NCI-H2227 (cell line): Measurements from ENCODE around the gene FZR1.
A peak's percentile ranks its signal among the peaks of the same experiment; 100 is the strongest.
"Not testable (repeated sequence)": the region's sequence is repeated elsewhere in the genome, so short reads cannot be mapped to it uniquely, and the experiment has no call there.

ENCODE experiments used
- DNase-seq: peaks from one replicate; lab custom pipeline; 2025; ENCODE audit not compliant: unreplicated experiment; lab: John Stamatoyannopoulos, UW

The FZR1 gene

DNA sequence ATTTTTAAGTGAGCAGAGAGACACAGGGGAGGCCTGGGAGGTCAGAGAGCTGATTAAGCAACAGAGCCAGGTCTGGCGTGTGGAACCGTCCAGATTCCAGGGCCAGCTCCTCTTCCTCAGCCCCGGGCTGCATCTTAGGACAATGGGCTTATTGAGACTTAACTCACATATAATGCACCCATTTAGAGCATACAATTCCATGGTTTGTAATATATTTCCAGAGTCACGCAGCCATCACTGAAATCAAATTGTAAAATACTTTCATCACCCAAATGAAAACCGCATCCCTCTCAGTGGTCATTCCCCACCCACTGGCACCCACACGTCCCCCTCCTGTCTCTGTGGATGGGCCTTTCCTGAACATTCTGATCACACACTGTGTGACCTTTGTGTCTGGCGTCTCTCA is 64.5 kb downstream of the FZR1 start:
- no peak for DNase-seq

DNA sequence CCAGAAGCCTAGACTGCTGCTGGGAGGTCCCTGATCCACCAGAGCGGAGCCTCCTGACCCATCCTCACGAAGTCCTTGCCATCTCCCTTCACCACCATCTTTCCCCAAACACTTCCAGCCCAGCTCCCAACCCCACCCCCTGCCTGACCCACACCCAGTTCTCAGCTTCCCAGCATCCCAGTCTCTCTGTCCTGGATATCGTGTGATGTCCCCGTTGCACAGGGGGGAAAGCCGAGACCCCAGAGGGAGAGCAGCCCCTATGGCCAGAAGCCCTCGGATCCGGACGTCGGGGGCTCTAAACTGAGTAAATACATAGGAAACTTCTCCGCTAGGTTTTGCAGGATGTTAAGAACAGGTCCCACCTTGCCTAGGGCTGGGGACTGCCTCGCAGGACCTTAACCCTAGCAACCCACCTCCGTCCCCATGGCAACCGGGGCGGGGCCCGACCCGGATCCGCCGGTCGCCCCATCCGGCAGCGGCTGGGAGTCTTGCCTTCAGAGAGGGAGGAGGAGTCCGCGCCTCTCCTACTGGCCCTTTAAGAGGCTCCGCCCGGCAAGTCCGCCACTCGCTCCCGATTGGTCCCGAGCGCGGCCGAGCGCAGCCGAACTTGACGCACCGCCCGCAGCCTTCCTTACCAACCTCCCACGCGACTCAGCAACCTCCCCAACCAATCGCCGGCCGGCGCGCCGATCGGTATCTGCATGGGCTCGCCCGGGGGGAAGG is 66.2 kb downstream of the FZR1 start:
- DNase-seq, result peak; percentile 98

DNA sequence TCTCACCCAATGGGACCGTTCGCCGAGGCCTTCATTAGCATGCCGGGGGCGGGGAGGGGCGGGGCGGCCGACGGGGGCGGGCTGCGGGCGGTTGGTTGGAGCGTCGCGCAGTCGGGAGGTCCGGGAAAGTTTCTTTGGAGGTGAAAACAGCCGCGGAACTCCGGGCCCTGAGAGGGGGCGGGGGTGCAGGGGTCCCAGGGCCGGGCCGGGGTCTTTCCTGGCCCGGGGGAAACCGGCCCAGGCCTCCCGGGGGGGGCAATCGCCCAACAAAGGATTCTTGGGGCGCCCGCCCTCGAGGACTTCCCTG is 66.7 kb downstream of the FZR1 start, which contains the start of gene HMG20B:
Gene HMG20B, plus strand, starts transcription at position 90 of the 307 bp plus-strand sequence. CDS start 366 bp downstream, outside the sequence.
- DNase-seq, result no peak

DNA sequence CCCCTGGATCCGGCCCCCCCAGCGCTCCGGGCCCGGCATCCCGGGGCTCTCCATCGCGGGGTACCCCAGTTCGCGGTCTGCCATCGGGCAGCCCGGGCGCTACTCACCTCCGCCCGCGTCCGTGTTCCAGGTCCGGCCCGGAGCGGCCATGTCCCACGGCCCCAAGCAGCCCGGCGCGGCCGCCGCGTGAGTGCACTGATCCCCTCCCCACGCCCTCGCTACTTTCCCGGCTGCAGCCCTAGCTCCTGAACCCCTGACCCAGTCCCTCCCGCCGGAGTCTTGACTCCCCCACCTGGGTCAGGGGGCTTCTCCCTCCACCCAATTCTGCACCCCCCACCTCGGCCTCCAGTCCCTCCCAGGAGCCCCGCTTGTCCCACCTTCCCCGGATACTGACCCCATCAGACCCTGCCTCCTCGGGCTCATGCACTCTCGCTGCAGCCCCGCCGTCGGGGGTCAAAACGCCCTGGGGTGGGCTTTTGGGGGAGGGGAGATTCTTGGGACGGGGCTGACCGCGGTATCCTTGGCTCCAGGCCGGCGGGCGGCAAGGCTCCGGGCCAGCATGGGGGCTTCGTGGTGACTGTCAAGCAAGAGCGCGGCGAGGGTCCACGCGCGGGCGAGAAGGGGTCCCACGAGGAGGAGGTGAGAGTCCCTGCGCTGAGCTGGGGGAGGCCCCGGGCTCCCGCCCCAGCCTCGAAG is 67.2 kb downstream of the FZR1 start:
- DNase-seq, result peak; percentile 27

DNA sequence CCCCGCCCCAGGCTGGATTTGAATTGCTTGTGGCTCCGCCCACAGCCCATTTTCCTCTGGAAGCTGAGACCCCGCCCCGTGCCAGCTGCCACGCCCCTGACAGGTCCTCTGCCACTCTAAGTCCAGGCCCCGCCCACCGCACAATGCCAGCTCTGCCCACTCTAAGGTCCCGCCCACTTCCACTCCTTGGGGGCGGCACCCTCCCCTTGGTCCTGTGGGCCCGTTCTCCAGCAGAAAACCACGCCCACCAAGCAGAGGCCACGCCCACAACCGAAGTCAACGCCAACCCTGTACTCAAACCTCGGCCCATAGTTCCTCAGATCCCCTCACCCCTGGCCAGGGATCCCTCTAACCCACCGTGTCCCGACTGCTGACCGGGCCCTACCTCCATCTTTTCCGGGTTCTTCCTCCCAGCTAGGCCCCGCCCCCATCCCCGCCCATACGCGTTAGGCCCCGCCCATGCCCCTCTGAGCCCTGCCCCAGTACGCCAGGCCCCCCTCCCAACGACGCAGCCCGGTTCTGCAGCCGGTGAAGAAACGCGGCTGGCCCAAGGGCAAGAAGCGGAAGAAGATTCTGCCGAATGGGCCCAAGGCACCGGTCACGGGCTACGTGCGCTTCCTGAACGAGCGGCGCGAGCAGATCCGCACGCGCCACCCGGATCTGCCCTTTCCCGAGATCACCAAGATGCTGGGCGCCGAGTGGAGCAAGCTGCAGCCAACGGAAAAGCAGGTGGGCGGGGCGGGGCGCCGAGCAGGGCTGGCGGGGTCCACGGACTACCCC is 67.9 kb downstream of the FZR1 start:
- peak; percentile 87 for DNase-seq

DNA sequence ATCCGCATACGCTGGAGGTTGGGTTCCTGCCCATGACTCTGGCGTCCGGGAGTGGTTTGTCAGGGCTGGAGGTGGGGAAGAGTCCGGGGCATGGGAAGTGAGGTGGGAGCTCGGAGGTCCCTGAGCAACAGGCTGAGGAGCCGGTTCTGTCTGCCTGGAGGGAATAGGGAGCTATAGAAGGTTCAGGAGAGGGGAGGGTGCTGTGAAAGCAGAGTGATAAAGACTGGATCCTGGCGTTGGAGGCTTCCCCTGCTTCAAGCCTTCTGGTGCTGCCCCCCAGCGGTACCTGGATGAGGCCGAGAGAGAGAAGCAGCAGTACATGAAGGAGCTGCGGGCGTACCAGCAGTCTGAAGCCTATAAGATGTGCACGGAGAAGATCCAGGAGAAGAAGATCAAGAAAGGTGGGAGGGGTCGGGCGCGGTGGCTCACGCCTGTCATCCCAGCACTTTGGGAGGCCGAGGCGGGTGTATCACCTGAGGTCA is 69.2 kb downstream of the FZR1 start:
- DNase-seq, result no peak

DNA sequence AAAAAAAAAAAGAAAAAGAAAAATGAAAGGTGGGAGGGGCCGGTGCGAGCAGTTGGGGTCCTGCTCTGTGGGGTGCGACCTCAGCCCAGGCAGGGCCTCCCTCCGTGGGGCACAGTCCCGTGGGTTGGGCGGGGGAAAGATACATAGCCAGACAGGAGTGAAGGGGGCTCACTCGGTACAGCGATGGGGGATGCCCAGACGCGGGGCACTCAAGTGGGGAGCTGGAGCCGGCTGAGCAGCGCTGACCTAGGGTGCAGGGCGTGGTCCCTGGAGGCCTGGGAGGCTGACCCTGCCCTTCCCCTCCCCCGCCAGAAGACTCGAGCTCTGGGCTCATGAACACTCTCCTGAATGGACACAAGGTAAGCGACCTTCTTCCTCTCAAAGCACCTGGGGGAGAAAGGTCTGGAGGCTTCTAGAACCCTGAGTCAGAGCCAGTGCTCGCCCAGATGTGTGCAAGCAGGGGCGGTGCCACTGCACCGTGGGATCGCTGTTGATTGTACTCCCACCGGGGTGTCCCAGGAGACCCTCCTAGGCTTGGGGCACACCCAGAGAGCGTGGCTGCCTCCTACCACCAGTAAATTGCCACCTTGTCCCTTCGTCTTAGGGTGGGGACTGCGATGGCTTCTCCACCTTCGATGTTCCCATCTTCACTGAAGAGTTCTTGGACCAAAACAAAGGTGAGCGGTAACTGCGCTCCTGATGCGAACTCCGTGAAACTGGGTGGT is 70.0 kb downstream of the FZR1 start:
- DNase-seq, result no peak

DNA sequence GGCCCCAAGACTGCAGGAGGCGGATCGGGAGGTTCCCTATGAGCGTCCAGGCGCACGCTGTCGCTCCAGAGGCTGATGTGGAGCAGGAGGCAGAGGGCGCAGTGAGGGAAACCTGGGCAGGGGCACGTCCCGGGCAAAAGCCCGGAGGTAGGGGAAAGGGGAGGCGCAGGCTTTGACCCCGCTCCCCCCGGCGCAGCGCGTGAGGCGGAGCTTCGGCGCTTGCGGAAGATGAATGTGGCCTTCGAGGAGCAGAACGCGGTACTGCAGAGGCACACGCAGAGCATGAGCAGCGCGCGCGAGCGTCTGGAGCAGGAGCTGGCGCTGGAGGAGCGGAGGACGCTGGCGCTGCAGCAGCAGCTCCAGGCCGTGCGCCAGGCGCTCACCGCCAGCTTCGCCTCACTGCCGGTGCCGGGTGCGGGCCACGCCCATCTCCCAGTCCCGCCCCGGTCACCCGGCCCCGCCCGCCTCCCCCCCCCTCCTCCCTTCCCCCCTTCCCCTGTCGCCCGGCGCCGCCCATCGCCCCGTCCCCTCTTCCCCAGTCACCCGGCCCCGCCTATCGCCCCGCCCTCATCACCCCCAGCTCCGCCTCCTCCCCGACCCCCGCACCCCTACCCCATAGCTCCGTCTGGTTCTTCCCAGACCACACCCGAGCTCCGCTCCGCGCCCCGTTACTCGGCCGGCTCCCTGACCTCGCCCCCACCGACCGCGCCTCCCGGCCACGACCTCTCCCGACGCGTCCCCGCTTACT is 70.8 kb downstream of the FZR1 start:
- DNase-seq, result no peak

DNA sequence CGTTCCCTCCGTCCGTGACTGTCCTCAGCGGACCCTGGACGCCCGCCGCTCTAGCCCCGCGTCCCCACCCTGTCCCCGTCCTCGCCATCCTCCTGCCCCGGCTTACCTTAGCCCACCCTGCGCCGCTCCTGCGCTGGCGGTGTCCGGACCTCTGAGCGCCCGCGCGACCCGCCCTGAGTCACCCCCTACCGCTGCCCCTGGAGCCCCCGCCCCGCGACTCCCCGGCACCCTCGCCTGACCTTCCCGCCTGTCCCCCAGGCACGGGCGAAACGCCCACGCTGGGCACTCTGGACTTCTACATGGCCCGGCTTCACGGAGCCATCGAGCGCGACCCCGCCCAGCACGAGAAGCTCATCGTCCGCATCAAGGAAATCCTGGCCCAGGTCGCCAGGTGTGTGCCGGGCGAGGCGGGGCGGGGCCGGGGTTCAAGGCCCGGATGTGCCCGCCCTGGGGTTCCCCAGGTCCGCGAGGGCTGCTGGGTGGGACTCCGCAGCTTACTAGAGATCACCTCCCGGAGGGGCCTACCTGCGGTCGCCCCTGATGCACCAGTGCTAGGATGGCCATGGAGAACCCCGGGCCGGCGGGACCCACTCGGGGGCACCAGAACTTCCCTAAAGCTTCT is 71.7 kb downstream of the FZR1 start:
- no peak for DNase-seq

DNA sequence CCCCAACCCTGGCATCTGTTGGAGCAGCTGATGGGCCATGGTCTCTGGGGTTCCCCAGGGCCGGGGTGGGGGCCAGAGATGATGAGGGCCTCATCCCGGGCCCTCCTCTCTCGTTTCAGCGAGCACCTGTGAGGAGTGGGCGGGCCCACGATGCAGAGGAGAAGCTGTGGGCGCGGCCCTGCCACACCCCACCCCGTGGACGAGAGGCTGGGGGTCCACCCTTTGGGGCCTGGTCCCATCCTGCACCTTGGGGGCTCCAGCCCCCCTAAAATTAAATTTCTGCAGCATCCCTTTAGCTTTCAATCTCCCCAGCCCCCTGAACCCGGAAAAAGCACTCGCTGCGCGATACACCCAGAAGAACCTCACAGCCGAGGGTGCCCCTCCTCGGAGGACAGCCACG is 72.3 kb downstream of the FZR1 start:
- no peak for DNase-seq

DNA sequence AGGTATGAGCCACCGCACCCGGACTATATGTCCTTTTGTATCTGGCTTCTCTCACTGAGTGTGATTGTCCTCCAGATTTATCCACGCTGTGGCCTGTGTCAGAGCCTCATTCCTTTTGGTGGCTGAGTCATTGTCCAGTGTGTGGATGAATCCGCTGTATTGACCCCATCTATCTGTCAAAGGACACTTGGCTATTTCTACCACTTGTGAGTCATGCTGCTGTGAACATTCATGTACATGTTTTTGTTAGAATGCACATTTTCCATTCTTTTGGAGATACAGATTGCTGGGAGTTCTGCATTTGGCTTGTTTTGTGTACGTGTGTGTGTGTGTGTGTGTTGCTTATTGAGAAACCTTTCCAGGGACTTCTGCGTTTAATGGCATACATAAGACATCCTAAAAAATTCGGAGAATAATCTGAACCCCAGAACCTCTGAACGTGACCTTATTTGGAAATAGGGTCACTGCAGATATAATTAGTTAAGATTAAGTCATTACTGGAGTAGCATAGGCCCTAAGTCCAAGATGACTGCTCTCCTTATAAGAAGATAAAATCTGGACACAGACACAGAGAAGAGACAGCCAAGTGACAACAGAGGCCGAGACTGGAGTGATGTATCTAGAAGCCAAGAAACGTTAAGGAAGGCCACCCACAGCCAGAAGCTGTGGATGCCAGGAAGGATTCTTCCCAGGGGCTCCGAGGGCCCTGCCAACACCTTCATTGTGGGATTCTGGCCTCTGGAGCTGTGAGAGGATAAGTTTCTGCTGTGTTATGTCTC is 74.2 kb downstream of the FZR1 start:
- no peak for DNase-seq

DNA sequence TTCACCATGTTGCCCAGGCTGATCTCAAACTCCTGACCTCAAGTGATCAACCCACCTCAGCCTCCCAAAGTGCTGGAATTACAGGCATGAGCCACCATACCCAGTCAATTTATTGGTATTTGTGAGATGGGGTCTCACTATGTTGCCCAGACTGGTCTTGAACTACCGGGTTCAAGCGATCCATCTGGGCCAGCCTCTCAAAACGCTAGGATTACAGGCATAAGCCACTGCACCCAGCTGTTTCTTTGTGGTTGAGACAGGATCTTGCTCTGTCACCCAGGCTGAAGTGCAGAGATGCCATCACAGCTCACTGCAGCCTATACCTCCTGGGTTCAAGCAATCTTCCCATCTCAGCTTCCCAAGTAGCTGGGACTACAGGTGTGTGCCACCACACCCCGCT is 75.7 kb downstream of the FZR1 start:
- not testable (repeated sequence) for DNase-seq

DNA sequence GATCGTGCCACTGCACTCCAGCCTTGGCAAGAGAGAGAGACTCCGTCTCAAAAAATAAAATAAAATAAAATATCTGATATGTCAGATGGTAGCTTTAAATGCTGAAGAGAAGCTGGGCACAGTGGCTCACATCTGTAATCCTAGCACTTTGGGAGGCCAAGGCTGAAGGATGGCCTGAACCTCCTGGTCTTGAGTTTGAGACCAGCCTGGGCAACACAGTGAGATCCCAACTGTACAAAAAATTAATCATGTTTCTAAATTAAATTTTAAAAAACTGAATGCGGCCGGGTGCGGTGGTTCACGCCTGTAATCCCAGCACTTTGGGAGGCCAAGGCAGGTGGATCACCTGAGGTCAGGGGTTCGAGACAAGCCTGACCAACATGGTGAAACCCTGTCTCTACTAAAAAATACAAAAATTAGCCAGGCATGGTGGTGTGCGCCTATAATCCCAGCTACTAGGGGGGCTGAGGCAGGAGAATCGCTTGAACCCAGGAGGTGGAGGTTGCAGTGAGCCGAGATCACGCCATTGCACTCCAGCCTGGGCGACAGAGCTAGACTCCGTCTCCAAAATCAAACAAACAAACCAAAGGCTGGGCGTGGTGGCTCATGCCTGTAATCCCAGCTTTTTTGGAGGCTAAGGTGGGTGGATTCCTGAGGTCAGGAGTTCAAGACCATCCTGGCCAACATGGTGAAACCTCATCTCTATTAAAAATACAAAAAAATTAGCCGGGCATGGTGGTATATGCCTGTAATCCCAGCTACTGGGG is 78.1 kb downstream of the FZR1 start:
- not testable (repeated sequence) for DNase-seq

DNA sequence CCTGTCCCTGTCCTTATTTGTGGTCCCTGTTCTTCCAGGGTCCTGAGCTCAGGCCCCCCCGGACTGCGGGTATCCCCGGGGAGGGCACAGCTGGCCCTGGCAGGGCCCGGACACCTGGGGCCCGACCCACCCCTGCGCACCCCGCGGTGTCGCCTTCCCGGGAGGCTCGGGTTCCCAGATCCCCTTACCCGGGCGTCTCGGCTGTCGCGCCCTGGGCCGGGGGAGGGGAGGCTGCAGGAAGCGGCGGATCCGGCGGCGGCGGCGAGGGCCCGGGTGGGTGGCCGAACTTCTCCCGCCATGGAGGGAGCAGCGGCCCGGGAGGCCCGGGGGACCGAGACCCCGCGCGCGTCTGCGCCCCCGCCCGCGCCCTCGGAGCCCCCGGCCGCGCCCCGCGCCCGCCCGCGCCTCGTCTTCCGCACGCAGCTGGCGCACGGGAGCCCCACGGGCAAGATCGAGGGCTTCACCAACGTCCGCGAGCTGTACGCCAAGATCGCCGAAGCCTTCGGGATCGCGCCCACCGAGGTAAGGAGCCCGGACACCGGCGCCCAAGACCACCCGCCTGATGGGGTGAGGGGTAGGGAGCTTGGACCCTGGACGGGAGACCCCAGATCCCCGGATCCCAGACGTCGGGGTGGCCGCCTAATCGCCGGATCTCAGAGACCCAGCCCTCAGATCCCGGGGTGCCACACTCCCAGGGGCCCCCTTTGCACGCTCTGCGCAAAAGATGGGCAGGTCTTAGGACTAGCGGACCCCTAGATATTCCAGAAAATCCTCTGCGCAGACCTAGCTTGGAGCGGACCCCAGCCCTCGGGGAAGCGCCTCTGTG is 79.4 kb downstream of the FZR1 start, which contains the start of gene GIPC3:
Gene GIPC3, plus strand, starts transcription at position 178 of the 826 bp plus-strand sequence. Its CDS starts 120 bp downstream, at position 298.
- DNase-seq, result no peak

DNA sequence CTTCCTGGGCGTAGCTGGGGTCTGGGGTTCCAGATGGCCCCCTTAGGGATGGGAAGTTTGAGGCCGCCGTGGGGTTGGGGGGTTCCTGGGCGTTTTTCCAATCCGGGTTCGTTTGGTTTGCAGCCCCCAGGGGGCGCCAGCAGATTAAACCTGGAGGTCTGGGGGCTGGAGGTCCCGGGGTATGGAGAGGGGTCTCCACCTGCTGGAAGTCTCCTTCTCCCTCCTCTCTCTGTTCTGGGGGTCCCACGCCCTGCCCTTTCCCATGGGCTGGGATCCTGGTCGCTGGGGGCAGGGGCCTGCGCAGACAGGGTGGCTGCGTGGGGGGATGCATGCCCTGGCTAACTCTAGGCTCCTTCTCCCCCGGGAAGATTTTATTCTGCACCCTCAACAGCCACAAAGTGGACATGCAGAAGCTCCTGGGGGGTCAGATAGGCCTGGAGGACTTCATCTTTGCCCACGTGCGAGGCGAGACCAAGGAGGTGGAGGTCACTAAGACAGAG is 80.1 kb downstream of the FZR1 start:
- peak; percentile 19 for DNase-seq

DNA sequence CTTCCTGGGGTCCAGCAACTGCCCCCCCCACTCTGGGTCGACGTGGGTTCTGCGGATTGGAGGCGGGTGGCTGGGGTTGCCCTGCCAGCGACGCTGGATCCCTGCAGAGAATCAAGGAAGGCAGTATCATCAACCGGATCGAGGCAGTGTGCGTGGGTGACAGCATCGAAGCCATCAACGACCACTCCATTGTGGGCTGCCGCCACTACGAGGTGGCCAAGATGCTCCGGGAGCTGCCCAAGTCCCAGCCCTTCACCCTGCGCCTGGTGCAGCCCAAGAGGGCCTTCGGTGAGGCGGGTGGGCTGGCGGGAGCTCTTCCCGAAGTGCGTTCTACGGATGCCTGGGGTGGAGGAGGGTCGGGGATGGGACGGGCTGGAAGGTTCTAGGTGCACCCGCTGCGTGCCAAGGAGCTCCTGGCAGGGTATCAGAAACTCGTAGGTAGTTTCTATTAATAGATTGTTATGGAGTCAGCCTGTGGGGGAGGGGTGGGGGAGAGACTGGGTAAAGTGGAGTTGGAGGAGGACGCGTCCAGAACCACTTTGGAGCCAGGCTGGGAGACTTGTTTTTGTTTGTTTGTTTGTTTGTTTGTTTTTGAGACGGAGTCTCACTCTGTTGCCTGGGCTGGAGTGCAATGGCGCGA is 80.7 kb downstream of the FZR1 start:
- DNase-seq, result no peak
